HG02588 (cell line): ENCODE results near the gene RCHY1.
"Not testable (repeated sequence)": the region's sequence is repeated elsewhere in the genome, so short reads cannot be mapped to it uniquely, and the experiment has no call there.

ENCODE experiments used
- ATAC-seq: cut with Tn5 transposase; IDR thresholded peaks from one replicate; pipeline ENCODE4 v1.9.1; 2021; ENCODE audit warnings: mild to moderate bottlenecking, moderate library complexity; ENCODE audit not compliant: unreplicated experiment

RCHY1 gene

GRCh38 chr4:75519452-75519851 lies 5.2 kb upstream of the RCHY1 start:
- not testable (repeated sequence) for ATAC-seq

- no peak for ATAC-seq
Measured at GRCh38 chr4:75516144-75516543, 1.9 kb upstream of the RCHY1 start.

GRCh38 chr4:75514949-75515612 lies 878 bp upstream of the RCHY1 start:
- no peak for ATAC-seq

- no peak for ATAC-seq
Measured at GRCh38 chr4:75513526-75514130, 575 bp downstream of the RCHY1 start.

GRCh38 chr4:75512386-75513211 lies 1.6 kb downstream of the RCHY1 start:
- ATAC-seq: no peak

GRCh38 chr4:75511841-75512240 lies 2.4 kb downstream of the RCHY1 start:
- no peak for ATAC-seq

GRCh38 chr4:75509592-75509991 lies 4.6 kb downstream of the RCHY1 start:
- ATAC-seq: not testable (repeated sequence)

GRCh38 chr4:75505630-75506029 lies 8.6 kb downstream of the RCHY1 start:
- no peak for ATAC-seq

GRCh38 chr4:75502671-75503070 lies 11.5 kb downstream of the RCHY1 start:
- ATAC-seq: no peak

GRCh38 chr4:75499900-75500299 lies 14.3 kb downstream of the RCHY1 start:
- no peak for ATAC-seq

GRCh38 chr4:75498041-75498440 lies 16.2 kb downstream of the RCHY1 start:
- ATAC-seq: no peak

GRCh38 chr4:75497133-75497532 lies 17.1 kb downstream of the RCHY1 start:
- no peak for ATAC-seq

- no peak for ATAC-seq
Measured at GRCh38 chr4:75496406-75496805, 17.8 kb downstream of the RCHY1 start.

- no peak for ATAC-seq
Measured at GRCh38 chr4:75495476-75495875, 18.7 kb downstream of the RCHY1 start.

- ATAC-seq: no peak
Measured at GRCh38 chr4:75494563-75494962, 19.6 kb downstream of the RCHY1 start.

GRCh38 chr4:75490155-75490554 lies 24.0 kb downstream of the RCHY1 start:
- ATAC-seq: no peak

GRCh38 chr4:75484190-75484589 lies 30.0 kb downstream of the RCHY1 start:
- no peak for ATAC-seq

GRCh38 chr4:75477201-75477600 lies 37.0 kb downstream of the RCHY1 start:
- no peak for ATAC-seq

- no peak for ATAC-seq
Measured at GRCh38 chr4:75470738-75471137, 43.5 kb downstream of the RCHY1 start.

GRCh38 chr4:75469896-75470295 lies 44.3 kb downstream of the RCHY1 start:
- no peak for ATAC-seq

- ATAC-seq: no peak
Measured at GRCh38 chr4:75457365-75457764, 56.8 kb downstream of the RCHY1 start.

GRCh38 chr4:75434105-75434504 lies 80.1 kb downstream of the RCHY1 start:
- no peak for ATAC-seq
